C1 segment of cervical spinal cord (tissue), 14 donors: ENCODE results near the gene GAS2L3.
A peak's percentile ranks its signal among the peaks of the same experiment; 100 is the strongest.

Source experiments
- DNase-seq, 14 donors: peaks; one replicate each; lab custom pipeline; 2025; lab: John Stamatoyannopoulos, UW

Gene GAS2L3

DNA sequence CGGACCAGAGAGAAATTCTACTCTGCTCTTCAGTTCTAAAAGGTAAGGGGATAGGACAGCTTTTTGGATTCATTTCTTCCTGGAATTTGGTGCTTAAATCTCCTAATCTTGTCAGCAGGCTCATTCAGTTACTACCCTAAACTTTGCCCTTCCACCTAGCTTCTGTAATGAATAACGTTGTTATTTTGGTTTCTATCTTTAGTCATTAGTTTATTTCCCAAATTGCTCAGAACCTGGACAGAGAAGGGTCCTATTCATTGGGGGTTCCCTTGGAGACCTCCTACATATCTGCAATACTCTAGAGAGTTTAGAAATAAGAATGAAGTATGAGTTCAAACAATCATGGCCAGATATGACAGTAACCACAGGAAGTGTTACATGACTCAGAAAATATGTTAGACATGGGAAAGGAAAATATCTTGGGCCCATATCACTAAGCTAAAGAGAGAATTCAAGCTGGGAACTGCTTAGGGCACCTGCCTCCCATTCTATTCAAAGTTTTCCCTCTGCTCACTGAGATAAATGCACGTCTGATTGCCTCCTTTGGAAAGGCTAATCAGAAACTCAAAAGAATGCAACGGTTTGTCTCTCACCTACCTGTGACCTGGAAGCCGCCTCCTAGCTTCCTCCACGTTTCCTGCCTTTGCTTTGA is 87.9 kb downstream of the GAS2L3 start:
- DNase-seq = no peak

DNA sequence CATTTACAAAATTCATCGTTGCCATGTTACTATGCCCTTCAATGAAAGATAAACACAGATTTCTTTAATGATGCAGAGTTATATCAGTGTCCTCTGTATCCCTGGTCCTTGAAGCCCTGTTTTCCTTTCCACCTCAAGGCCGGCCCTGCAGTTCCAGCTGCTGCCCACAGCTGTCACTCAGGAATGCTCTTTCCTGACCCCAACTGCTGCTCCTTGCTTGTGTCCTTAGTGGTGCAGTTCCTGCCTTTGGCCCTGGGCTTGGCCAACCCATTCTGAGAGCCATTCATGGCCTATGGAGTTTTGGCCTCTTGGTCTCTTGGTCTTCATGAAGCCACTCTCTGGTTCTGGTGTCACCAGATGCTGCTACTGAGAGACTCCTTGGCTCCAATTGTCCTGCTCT is 93.1 kb downstream of the GAS2L3 start:
- DNase-seq = no peak

DNA sequence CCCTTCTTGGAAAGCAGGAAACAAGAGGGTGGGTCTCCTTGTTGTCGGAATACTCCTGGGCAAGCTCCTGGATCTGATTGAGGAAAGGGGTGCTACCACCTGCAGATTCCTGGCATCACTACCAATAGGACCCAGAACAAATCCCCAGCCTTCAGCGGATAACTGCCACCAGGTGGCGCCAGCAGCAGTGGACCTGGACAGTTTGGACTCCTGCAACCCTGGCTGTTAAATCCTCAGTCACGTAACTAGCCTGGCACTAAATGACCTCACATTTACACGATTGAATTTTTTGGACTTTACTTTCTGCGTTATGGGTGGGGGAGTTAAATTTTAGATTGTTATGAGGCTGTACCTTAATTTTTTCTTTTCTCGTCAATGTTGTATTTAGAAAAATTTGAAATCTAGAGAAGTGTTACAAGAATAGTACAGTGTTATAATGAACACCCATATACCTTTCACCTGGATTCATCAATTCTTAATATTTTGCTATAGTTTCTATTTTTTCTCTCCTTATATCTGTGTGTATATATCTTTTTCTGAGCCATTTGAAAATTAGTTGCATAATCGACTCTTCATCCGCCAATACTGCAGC is 95.6 kb downstream of the GAS2L3 start:
- peak in 10 of 14 donors; percentile 1 to 62 (median 19) for DNase-seq

DNA sequence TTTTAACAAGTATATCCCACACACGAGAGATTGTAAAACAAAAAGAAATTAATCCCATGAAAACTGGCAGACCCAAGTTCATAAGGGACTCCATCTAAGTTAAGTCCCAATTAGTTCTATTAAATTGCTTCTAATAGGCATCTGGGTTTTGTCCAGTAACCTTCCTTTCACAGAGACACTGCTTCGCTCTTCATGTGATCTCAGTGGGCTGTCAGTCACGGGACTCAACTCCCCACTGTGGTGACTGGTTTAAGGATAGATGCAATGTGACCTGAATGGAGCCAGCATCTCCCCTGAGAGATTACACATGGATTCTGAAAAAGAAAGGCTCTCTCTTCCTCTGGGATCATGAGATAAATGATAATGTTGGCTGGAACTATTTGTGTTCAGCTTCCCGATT is 96.4 kb downstream of the GAS2L3 start:
- no peak for DNase-seq

DNA sequence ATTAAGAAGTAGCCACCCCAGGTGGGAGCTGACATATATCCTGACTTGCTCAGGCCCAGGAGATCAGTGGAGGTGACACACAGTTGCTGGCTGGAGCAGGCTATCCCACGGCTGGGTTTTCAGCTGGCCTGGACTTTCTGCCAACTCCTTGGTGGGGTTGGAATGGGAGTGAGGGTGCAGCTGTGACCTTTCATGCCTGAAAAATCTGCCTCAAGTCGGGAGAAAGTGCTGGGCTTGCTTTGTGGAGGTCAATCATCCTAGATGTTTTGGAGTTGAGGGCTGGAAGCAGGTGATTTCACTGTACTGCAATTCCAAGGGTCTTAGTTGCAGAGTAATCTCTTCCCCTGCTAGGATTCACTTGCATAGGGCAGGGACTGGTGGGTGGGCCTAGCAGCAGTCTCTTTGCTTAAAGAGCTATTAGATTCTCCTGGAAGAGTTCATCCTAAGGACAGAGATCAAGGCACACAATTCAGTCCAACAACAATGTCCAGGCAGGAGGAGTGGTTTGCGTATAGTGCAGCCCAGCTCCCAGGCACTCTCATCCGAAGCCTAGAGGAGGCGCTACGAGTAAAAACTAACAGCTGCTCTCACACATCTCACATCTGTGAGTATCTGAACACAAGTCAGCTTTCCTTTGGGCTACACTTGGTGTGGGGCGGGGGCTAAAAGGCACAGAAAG is 98.1 kb downstream of the GAS2L3 start:
- DNase-seq = no peak

DNA sequence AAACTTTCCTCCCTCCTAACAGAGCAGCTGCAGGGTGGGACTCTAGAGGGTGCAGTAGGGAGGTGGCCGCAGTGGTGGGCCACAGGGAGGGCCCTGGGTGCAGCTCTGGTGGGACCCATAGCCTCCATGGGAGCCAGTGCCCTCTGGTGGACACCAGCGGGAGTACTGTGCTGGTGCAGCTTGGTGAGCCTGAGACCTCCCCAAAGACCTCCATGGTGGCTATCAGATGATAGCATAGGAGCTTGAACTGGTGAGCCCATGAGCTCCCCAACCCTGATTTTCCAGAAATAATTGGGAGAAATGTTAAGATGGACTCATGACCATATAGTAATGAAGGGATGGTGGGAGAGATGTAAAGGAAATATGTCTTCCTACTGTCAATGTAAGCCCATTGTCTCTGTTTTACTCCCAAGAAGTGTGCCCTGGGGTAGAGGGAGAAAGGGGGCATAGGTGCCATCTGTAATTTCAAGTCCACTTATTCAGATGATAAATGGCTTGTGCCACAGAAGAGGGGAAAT is 98.7 kb downstream of the GAS2L3 start:
- DNase-seq = no peak

DNA sequence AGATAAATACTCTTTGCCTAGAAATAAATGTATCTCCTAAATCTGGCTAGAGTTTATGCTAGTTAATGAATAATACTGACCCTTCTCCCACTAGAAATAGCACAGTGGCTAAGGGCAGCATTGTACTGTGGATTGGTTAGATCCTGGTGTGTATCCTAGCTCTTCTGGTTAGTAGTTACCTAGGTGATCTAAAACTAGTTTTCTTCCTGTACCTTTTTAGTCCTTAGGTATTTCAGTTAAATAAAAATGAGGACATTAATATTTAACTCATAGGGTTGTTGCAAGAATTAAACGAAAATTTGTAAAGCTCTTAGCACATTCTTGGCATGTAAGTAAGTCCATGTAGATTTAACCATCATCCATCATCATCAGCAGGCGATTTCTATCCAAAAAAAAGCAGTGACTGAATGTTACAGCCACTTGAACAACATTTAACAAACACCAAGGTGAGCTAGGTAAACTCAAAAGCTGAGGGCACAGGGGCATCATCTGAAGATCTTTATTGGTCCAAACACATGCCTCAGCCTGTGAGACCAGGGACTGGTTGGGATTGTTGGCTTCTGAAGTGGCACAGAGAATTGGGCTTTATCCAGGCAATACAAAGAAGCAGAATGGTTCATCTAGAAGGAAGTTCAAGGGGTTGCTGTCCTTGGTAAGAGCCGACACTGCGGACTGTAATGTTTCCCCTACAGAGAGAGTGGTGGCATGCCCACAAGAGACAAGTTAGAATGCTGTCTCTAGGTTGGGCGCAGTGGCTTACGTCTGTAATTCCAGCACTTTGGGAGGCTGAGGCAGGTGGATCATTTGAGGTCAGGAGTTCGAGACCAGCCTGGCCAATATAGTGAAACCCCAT is 100.8 kb downstream of the GAS2L3 start:
- DNase-seq = no peak
